K562 (cell line): ENCODE data around the gene BEST1. TPM values are rescaled to one million over a fixed set of nuclear protein-coding genes. Genes with fewer than 3 reads are reported as not detected.

Source experiments
- ARID1B ChIP-seq: fragments of 450-650 bp; IDR thresholded peaks from 2 replicates; pipeline ENCODE4 v1.6.1; 2016; ENCODE audit warnings: antibody characterized with exemption, mild to moderate bottlenecking, inconsistent platforms
- BHLHE40 ChIP-seq: IDR thresholded peaks from 2 replicates; pipeline ENCODE4 v1.6.1; 2011; ENCODE audit warnings: low read length, improper control_type of control experiment
- CBX1 ChIP-seq: sonication (generic); IDR thresholded peaks from 2 replicates; pipeline ENCODE4 v1.6.1; 2016; ENCODE audit warnings: antibody characterized with exemption, low read depth, mild to moderate bottlenecking
- CREB1 ChIP-seq, 2 experiments: sonication (generic) in 1 of 2; formaldehyde crosslinking in 1 of 2; IDR thresholded peaks; 2 replicates each; pipeline versions ENCODE4 v1.6.1 to v1.8.0; 2012 to 2022; ENCODE audit warnings: inconsistent platforms in 1 of 2, mild to moderate bottlenecking in 1 of 2, missing genetic modification reagents in 1 of 2, moderate library complexity in 1 of 2
- ELK1 ChIP-seq: sonication (generic); formaldehyde crosslinking; IDR thresholded peaks from 2 replicates; pipeline ENCODE4 v1.8.1; 2022; ENCODE audit warnings: missing genetic modification reagents
- EP400 ChIP-seq: fragments of 450-650 bp; IDR thresholded peaks from 2 replicates; pipeline ENCODE4 v1.6.1; 2017; ENCODE audit warnings: antibody characterized with exemption, mild to moderate bottlenecking, moderate library complexity
- HNRNPLL ChIP-seq: fragments of 200-400 bp; formaldehyde crosslinking; IDR thresholded peaks from 2 replicates; pipeline ENCODE4 v1.6.1; 2017; ENCODE audit warnings: low read length, low read depth, mild to moderate bottlenecking; ENCODE audit not compliant: poor library complexity, severe bottlenecking
- RCOR1 ChIP-seq, 2 experiments: IDR thresholded peaks; 2 replicates each; pipeline ENCODE4 v1.6.1; 2012; ENCODE audit warnings: low read depth in 2 of 2, low read length in 2 of 2, borderline replicate concordance in 1 of 2, improper control_type of control experiment in 1 of 2
- RNF2 ChIP-seq: sonication (generic); IDR thresholded peaks from 2 replicates; pipeline ENCODE4 v1.6.1; 2016
- SMAD2 ChIP-seq: fragments of 150-350 bp; IDR thresholded peaks from 2 replicates; pipeline ENCODE4 v1.6.1; 2014; ENCODE audit warnings: low read depth, mild to moderate bottlenecking, low read length
- SMARCE1 ChIP-seq: fragments of 450-650 bp; IDR thresholded peaks from 2 replicates; pipeline ENCODE4 v1.7.1; 2016; ENCODE audit warnings: mild to moderate bottlenecking
- TCF15 ChIP-seq: fragments of 250-450 bp; sonication (Bioruptor Pico); IDR thresholded peaks from 2 replicates; pipeline ENCODE4 v1.8.0; 2022; ENCODE audit warnings: moderate library complexity, mild to moderate bottlenecking, inconsistent platforms
- VEZF1 ChIP-seq: fragments of 200-800 bp; sonication (Bioruptor generic); IDR thresholded peaks from 2 replicates; pipeline ENCODE4 v1.6.1; 2017; ENCODE audit warnings: missing genetic modification characterization, missing compliant biosample characterization
- XRCC4 ChIP-seq: IDR thresholded peaks from one replicate; pipeline ENCODE4 v1.6.1; 2011; ENCODE audit not compliant: insufficient read depth, insufficient read length; ENCODE audit errors: extremely low read depth
- ZKSCAN1 ChIP-seq: fragments of 150-350 bp; IDR thresholded peaks from 2 replicates; pipeline ENCODE4 v1.6.1; 2016; ENCODE audit warnings: low read depth, low read length
- ZNF212 ChIP-seq: fragments of 450-650 bp; formaldehyde crosslinking; IDR thresholded peaks from 2 replicates; pipeline ENCODE4 v1.4.0; 2020; ENCODE audit warnings: mild to moderate bottlenecking
- ZNF280A ChIP-seq: fragments of 450-650 bp; IDR thresholded peaks from 2 replicates; pipeline ENCODE4 v1.6.1; 2018; ENCODE audit warnings: mild to moderate bottlenecking, low read depth; ENCODE audit not compliant: partially characterized antibody
- ZNF507 ChIP-seq: conservative IDR thresholded peaks from 2 replicates; pipeline ENCODE4 v1.6.1; 2017; ENCODE audit warnings: missing genetic modification characterization, missing compliant biosample characterization
- ZNF695 ChIP-seq: fragments of 450-650 bp; formaldehyde crosslinking; IDR thresholded peaks from 2 replicates; pipeline ENCODE4 v1.4.0; 2020; ENCODE audit warnings: mild to moderate bottlenecking, moderate library complexity
- polyA plus RNA-seq, 8 experiments: library from polyadenylated mRNA; depleted of rRNA in 4 of 8; stranded (reverse) in 5 of 8; unstranded in 3 of 8; fragments of >200 nt; fragmentation: Nextera tagmentation in 2 of 8; fragmentation: Illumina TruSeq in 1 of 8; extraction: Ambion mirVana in 2 of 8; extraction: Trizol in 1 of 8; gene quantifications; 2 replicates each; pipeline versions ENCODE4 v1.2.1 to v1.2.3, GENCODE V29; 2011 to 2014; ENCODE audit warnings: inconsistent platforms in 1 of 8, missing spikeins in 1 of 8
- total RNA-seq, 7 experiments: library from RNA; depleted of rRNA in 6 of 7; stranded (reverse); fragments of >200 nt in 6 of 7; fragmentation: Illumina TruSeq in 2 of 7; extraction: Trizol in 2 of 7; gene quantifications; 2 replicates each; pipeline versions ENCODE4 v1.2.1 to v1.2.3, GENCODE V29; 2011 to 2021; ENCODE audit warnings: low replicate concordance in 1 of 7
- TF ChIP-seq, protein P1 (sequence below): fragments of 250-450 bp; sonication (Bioruptor Pico); IDR thresholded peaks from 2 replicates; pipeline ENCODE4 v1.5.0; 2021

BEST1 gene
- total and polyA plus RNA-seq, 9 of the 15 experiments (the other 6 are each of a cell fraction or from before 2014, with no cell fraction given) = 0.07 to 1.3 (median 0.40) TPM

- TF ChIP-seq RNF2 (peak; percentile 97), ELK1 (CRISPR knock-in tag) (no peak), TCF15 (0 out of 2 replicates have a peak, but pooled peaks have one; percentile 58), ZNF507 (tag) (no peak), CREB1 (IDR thresholded peaks at IDR 0.05) (no peak; the same call in 1 of the 2 replicates), CREB1 (CRISPR knock-in tag; IDR thresholded peaks at IDR 0.05) (no peak), SMARCE1 (peak; percentile 88), XRCC4 (no peak), VEZF1 (peak; percentile 98), CBX1 (no peak), ZNF212 (CRISPR knock-in tag) (no peak), BHLHE40 (peak; percentile 96), ZNF695 (CRISPR knock-in tag) (no peak), ARID1B (peak; percentile 86), ZNF280A (no peak), RCOR1 (IDR thresholded peaks at IDR 0.05; ENCODE audit: borderline replicate concordance in 1 of 2, low read depth in 2 of 2, low read length in 2 of 2) (peak in 1 of 2 experiments; percentile 91; a peak in 3 of 4 replicates), SMAD2 (no peak), ZKSCAN1 (no peak; the same call in 1 of the 2 replicates), HNRNPLL (no peak), EP400 (peak; percentile 89)
- TF ChIP-seq, protein P1, sequence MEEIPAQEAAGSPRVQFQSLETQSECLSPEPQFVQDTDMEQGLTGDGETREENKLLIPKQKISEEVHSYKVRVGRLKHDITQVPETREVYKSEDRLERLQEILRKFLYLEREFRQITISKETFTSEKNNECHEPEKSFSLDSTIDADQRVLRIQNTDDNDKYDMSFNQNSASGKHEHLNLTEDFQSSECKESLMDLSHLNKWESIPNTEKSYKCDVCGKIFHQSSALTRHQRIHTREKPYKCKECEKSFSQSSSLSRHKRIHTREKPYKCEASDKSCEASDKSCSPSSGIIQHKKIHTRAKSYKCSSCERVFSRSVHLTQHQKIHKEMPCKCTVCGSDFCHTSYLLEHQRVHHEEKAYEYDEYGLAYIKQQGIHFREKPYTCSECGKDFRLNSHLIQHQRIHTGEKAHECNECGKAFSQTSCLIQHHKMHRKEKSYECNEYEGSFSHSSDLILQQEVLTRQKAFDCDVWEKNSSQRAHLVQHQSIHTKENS (CRISPR knock-in tag) = no peak
Observed at GRCh38 chr11:61971248-61972111, 21.3 kb downstream of the BEST1 start (continued).
